HG02870 (cell line): ENCODE measurements around the gene HBEGF.

Experiments
- ATAC-seq: cut with Tn5 transposase; IDR thresholded peaks from one replicate; pipeline ENCODE4 v1.9.1; 2021; ENCODE audit warnings: mild to moderate bottlenecking, moderate library complexity; ENCODE audit not compliant: unreplicated experiment

The HBEGF gene

DNA sequence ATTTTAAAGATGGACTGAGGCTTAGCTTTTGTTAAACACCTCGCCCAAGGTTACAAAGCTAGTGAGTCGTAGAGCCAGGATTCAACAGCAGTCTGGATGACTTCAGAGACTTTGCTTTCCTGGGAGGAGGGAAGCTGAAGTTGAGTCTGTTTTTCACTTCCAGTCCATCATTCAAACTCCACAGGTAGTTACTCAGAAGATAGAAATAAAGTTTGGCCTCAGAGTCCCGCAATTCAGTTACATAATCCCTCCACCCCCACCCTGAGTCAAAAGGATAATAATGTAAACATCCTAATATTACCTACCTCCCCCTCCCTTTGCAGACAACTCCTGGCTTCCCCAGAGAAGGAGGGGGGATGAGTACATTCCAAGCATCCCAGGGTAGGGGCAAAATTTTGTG, 8.1 kb downstream of the HBEGF start:
- no peak for ATAC-seq

DNA sequence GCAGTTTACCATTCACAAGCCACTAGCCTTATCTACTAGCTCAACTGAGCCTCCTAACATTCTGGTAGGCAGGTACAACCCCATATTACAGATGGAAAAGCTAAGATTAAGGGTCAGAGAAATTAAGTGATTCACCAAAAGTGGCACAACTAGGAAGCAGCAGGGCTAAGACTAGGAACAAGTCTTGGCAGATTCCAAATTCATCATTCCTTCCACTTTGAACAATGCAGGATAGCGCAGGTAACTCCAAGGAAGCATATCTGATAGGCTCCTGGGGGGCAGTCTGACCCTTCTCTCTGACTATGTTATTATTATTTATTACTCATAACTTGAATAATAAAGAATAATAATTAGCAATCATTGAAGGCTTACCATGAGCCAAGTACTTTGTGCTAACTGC, 8.5 kb downstream of the HBEGF start:
- no peak for ATAC-seq

DNA sequence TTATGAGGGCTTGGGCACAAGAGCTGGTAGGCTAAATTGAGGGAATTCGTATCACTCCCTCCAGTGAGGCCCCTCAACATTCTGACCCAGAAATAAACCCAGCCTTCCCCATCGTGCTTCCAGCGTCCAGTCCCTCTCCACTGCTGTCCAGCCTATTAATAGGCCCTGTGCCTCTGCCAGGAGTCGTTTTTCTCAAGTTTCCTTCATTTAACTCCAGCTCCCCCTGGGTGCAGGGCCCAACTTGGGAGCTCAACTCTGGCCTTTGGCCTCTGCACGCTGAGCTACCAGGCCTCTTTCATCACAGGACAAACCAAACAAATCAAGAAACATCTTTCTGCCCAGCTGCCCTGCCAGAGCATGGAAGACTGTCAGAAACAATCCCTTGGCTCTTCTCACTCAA, 10.0 kb downstream of the HBEGF start:
- ATAC-seq = no peak

DNA sequence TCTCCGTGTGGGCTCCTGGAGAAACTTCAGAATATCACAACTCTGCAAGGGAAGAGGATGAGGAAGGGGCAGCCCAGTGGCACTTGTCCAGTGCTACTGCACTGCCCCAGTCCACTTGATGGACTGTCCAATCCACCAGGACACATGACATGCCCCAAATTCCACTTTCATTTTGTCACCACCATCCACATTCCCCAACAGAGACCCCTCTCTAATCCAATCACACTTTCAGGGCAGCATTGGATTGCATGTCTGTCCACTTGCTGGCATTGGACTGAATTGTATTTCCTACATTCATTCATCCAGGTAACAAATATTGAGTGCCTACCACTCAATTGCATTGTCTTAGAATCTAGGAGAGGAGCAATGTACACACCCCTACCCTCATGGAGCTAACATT, 14.8 kb downstream of the HBEGF start:
- ATAC-seq = no peak

DNA sequence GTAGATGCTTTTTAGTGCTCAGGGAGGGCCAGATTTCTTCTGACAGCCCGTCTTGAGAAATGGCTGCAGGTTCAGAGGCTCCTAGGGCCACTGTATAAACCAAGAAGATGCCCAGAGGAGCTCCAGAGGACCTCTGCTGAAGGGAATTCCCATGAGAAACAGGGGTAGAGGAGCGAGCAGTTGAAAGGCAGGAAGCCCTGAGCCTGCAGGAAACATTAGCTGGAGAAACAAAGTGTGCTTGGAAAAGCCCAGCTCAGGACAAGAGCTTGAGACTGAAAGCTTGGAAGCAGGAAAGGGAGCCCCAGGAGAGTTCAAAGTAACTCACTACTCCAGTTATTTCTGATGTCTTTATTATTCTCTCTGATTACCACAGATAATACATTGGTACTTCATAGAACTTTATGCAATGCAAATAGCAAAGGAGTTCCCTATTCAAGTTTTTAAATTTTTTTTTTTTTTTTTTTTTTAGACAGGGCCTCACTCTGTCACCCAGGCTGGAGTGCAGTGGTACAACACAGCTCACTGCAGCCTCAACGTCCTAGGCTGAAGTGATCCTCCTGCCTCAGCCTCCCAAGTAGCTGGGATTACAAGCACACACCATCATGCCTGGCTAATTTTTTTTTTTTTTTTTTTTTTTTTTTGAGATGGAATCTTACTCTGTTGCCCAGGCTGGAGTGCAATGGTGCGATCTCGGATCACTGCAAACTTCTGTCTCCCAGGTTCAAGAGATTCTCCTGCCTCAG, 16.5 kb downstream of the HBEGF start:
- no peak for ATAC-seq

DNA sequence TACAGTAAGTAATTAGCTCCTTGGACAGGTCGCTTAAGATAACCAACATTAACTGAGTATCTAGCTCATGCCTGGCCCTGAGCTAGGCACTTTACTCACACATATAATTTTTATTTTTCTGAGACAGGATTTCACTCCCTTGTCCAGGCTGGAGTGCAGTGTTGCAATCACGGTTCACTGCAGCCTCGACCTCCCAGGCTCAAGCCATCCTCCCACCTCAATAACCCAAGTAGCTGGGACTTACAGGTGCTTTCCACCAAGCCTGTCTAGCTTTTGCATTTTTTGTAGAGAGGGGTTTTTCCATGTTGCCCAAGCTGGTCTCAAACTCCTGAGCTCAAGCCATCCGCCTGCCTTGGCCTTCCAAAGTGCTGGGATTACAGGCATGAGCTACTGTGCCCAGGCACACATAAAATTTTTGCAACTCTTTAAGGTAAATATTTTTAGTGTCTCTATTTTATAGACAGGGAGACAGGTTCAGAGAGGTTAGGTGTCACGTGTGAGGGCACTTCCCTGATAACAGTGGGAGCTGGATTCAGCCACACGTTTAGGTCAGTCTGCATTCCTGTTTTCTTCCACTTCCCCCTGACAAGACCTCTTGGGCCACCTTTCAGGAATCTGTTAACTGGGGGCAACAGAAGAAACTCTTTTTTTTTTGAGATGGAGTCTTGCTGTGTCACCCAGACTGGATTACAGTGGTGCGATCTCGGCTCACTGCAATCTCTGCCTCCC, 18.2 kb downstream of the HBEGF start:
- ATAC-seq = no peak

DNA sequence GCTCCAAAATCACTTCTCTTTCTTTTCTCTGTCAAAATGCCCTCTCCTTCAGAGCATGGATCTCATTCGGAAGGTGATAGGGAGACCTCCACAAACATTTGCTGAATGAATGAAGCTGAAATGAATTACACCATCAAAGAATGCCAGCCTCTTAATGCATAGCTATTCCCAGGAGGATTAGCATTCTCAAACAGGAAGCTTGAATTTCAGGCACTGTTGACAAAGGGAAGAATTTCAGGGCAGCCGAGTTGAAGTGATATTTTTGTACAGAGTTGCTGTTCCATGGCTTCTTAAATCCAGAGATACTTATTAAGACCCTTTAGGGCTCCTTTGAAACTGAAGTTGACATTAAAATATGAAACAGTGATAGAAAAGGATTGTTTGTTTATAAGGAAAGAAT, 18.8 kb downstream of the HBEGF start:
- no peak for ATAC-seq

DNA sequence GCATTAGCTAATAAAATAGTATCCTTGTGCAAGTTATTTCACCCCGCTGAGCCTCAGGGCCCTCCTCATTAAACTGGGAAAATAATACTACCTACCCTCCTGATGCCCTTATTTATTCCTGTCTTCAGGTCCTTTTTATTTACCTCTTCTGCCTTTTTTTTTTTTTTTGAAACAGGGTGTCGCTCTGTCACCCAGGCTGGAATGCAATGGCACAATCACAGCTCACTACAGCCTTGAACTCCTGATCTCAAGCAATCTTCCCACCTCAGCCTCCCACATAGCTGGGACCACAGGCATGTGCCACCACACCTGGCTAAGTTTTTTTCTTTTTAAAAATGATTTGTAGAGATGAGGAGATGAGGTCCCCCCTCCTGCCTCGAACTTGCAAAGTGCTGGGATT, 20.9 kb downstream of the HBEGF start:
- ATAC-seq = no peak

DNA sequence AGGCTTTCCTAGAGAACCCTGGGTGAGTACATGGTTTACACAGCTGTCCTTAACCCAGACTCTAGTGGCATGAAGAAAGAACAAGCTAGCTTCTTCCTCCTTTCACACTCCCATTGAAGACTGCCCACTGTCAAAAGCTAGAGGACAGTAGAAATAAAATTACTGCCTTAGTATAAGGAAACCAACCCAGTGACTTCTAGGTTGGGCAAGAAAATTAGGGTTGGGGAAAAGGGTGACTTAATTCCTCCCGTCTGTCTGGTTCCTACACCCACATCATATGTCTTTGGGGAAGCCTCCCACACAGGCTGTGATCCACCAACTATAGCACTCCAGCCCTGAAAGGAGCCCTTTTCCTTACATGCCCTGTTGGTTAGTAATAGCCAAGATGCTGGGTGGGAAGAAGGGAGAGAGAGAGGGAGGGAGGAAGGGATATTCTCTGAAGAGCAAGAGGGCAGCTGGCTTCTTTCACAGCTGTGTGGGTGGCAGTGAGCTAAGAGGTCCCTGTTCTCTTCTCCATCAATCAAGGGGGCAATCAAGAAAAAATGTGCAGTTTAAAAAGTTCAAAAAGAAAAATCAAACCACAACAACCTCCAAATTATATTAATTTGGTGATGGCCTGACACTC, 21.7 kb downstream of the HBEGF start:
- ATAC-seq = no peak

DNA sequence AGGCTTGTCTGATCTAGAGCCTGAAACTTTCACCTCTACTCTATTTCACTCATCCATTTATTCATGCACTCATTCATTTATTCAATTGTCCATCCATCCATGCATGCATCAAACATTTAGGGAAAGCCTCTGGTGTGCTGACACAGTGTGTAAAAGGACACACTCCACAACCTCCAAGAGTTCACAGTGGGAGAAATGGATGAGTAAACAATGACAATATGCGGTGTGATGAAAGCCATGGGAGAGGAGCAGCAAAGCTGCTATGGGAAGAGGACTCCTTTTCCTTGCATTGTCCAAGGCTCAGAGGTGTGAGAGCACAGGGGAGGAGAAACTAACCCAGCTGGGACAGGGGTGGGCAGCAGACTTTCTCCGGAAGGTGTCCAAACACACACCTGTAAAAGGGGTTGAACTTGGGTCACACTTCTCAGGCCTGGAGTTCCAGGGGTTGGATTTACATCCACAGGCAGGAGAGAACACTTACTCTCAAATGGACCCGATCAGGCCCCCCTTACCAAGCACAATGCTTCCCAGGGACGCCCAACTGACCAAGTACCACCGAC, 22.3 kb downstream of the HBEGF start:
- ATAC-seq = no peak

DNA sequence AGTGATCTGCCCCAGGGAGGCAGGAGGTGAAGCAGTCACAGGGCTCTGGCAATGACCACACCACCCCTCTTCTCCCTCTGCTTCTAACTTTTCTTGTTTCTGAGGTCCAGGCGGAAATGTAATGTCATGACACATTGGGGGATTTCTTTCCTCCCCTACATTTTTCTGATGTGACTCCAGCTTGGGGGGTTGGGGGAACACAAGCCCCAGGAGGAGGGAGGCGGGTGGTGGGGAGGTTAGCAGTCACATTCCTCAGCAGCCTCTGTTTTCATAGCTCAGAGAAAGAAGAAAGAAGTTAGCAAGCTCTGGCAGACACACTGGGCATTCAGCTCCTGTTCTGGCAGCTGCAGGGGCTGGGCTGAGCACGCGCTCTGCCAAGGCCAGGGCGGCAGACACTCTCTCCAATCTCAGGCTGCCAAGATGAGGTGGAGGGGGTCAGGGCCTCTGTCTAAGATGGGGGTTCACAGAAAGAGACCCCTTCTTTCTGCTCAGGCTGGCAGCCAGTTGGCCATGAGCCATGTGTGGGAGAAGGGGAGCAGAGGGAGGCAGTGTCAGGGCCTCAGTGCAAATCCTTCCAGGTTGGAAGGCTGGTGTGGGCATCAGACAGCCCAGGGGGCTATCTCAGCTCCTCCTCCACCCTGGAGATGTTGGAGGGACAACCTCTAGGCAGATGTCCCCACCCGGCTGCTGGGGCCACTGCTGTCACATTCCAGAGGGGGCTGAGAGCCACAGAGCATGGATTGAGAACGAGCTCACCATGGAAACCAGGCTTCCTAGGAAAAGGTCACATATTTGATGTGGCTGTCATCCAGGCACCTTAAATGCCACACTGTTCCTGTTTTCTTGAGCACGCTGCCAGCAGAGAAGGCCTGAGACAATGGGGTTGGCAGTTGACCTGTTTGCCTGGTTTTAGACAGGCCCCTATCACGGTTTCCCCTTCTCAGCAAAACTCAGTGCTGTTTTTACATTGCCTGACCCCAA, 23.4 kb downstream of the HBEGF start:
- ATAC-seq = no peak

DNA sequence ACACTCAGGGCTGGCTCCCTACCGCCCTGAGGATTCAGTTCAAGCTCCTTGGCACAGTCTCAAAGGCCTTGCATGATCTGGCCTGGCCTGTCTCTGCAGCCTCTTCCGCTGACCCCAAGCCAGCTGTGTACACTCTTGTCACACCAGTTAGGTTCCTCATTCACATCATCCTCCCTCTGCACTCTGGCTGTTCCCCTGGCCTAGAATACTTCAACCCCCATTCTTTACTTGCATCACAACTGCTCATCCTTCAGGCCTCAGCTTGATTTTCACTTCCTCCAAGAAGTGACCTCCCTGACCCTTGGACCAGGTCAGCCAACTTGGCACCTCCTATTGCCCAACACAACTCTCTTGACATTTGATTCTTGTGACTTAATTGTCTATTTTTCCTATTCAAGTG, 24.6 kb downstream of the HBEGF start:
- ATAC-seq = no peak

DNA sequence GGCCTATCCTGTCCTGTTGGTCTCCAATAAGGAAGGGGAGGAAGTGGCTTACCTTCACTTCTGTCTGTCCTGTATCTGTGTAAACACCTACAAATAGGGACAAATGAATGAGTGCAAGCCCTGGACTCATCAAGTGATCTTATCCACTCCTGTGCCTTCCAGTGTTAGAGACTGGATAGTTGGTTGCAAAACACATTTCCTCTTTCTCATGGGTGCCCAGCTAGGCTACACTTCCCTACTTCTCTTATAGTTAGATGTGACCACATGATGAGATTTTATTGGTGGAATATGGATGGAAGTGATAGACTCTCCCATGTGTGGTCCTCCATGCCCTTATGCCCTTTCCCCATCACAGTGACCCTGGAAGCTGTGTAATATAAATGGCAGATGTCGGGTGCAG, 26.6 kb downstream of the HBEGF start:
- ATAC-seq = no peak

DNA sequence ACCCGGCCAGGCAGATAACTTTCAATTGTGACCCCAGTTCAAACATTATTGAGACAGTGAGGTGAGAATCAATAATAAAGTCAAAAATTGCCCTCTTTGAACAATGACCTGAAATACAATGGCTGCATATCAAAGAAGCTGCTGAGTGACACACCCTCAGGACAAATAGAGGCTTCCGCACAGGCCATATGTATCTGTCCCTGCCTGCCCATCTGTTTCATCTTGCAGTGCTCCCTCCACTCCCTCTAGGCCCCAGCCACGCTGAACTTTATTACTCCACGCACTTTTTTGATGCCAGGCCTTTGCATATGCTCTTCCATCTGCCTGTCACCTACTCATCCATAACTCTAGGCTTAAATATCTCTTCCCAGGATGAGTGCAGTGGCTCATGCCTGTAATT, 27.6 kb downstream of the HBEGF start:
- ATAC-seq = no peak

DNA sequence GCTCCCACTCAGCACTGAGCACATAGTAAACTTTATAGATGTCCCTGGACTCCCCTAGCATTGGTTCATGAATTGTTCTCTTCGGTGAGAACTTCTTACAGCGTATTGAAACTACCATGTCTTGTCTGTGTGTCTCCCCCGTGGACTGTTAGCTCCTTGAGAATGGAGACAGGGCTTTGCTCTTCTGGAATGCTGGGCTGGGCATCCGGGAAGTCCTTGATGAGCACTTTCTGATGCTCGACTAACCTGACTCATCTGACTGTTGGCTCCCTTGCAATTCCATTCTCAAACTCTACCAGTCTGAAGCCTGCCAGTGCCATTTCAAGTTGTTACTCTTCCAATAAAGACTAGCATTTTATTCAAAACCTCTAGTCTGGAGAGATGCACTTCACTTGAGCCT, 28.5 kb downstream of the HBEGF start:
- ATAC-seq = no peak

DNA sequence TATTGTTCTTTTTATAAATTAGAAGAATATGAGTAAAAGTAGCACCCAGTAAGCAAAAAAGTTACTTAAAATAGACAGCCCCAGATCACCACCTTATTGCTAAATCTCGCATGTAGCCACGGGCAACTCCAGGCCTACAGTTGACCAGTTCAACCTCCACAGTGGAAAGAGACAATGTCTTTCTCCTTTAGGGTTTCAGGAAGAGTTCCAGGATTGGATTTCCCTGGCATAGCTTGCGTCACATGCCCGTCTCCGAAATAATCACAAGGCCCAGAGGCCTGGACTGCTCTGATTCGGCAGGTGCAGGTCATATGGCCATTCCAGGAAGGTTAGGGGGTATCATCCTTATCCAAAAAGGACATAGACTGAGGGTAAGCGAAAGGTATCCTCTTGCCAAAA, 33.6 kb downstream of the HBEGF start:
- no peak for ATAC-seq

DNA sequence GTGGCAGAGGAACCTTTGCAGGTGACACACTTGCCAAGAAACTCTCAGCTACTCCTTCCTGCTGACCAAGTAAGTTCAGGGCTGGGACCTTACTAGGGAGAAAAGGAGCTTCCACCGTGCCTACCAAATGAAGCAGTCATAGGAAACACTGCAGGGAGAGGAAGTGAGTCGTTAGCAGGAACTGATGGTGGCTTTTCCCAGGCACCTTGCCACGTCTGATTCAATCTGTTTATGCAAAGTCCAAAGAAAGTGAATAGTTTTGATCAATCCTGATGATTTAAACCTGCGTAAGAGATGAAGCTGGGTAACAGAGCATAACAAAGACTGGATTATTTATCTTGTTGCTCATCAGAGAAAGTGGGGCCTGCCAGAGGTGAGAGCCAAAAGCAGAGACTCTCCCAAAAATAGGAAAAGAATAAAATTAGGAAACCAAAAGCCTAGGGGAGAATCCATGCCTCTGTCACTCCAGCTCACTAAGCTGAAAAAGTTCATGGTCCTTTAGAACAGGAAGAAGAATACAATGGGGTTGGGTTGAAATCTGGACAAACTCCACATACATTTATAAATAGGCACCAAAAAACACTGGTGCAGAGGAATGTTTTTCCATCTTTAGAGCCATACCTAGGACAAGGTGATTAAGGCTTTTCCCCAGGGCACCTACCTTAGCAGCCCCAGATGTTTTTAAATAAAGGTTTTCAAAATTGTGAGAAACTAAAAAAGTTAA, 34.2 kb downstream of the HBEGF start:
- no peak for ATAC-seq

DNA sequence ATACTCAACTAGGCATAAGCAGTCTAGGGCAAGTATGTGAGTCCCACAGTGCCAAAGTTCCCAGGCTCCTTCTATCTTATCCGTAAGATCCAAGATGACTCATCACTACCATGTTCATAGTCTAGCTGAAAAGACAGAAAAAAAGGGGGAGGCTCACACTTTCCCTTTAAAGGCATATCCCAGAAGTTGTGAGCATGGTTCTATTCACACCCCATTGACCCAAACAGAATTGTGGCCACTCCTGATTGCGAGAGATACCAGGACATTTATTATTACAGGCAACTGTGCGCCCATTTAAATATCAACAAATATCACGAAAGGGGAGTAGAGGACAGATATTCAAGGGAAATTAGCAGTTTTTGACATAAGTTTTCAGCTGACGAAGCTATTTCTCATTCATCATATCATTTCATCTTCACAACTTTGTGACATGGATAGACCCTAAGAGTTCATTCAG, 35.4 kb downstream of the HBEGF start:
- ATAC-seq = no peak

DNA sequence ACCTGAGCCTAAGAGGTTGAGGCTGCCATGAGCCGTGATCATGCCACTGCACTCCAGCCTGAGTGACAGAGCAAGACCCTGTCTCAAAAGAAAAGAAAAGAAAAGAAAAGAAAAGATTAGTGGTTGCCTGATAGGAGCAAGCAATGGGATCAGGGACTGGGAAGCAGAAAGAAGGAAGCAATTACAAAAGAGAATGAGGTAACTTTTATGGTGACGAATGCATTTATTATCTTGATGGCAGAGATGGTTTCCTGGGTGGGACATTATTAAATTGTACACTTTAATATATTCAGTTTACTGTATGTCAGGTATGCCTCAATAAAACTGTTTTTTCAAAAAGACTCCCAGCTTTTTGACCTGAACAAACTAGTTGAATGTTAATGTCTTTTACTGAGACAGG, 36.0 kb downstream of the HBEGF start:
- no peak for ATAC-seq

DNA sequence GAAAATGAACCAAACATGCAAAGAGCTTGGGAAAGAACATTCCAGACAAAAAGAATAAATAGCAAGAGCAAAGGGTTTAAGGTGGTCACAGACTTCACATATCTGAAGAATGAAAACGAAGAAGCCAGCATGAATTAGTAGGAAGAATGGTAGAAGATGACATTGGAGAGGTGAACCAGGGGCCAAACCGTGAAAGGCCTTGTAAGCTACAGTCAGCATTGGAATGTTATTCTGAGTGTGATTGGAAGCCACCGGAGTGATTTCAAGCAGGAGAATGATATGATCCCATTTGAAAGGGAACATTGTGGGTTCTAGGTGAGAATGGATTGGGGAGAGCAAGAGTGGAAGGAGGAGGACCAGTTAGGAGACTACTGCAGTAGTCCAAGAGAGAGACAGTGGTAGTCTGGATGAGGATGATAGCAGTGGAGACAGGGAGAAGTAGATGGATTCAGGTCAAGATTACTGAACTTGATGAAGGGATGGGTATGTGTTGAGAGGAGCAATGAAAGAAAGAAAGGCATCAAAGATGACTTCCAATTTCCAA, 36.6 kb downstream of the HBEGF start:
- ATAC-seq = no peak
